WTC11 (cell line): ENCODE data around the gene PRKAG2. TPM values are rescaled to one million over a fixed set of nuclear protein-coding genes. Genes with fewer than 3 reads are reported as not detected.

Experiments used
- ATAC-seq: fragments of 200-7000 bp; cut with Tn5 transposase; 2 replicates; pipeline ENCODE4 v1.10.0; 2021; ENCODE audit warnings: mild to moderate bottlenecking, moderate library complexity
- CTCF ChIA-PET: fragments of 300-600 bp; sonication (Branson Sonifier 250); formaldehyde crosslinking; loops from one replicate; lab custom pipeline; 2021; ENCODE audit warnings: antibody characterized with exemption; lab: Charles Lee
- POLR2A ChIA-PET: fragments of 350-600 bp; sonication (Branson Sonifier 250); formaldehyde crosslinking; loops from one replicate; lab custom pipeline; 2021; ENCODE audit warnings: antibody characterized with exemption; lab: Charles Lee
- DNase-seq: peaks from one replicate; pipeline ENCODE4 v3.0.0; 2021; ENCODE audit warnings: low spot score
- H3K27ac Mint-ChIP-seq: 2 replicates; pipeline ENCODE4 v1.8.0; 2021; ENCODE audit warnings: mixed read lengths
- H3K27me3 Mint-ChIP-seq: 2 replicates; pipeline ENCODE4 v1.8.0; 2021; ENCODE audit warnings: low read depth, mild to moderate bottlenecking, moderate library complexity, mixed read lengths
- H3K36me3 Mint-ChIP-seq: 2 replicates; pipeline ENCODE4 v1.8.0; 2021; ENCODE audit warnings: mixed read lengths
- H3K4me1 Mint-ChIP-seq: 2 replicates; pipeline ENCODE4 v1.8.0; 2022; ENCODE audit warnings: mixed read lengths
- H3K4me3 Mint-ChIP-seq: 2 replicates; pipeline ENCODE4 v1.8.0; 2021; ENCODE audit warnings: mild to moderate bottlenecking, moderate library complexity, mixed read lengths
- H3K9me3 Mint-ChIP-seq: 2 replicates; pipeline ENCODE4 v1.8.0; 2021; ENCODE audit warnings: mixed read lengths
- CREM ChIP-seq: sonication (generic); formaldehyde crosslinking; IDR thresholded peaks from 2 replicates; pipeline ENCODE4 v1.8.1; 2022; ENCODE audit warnings: mild to moderate bottlenecking, missing genetic modification reagents, moderate library complexity
- ETV6 ChIP-seq: sonication (generic); formaldehyde crosslinking; IDR thresholded peaks from 2 replicates; pipeline ENCODE4 v1.8.1; 2022; ENCODE audit warnings: mild to moderate bottlenecking, missing genetic modification reagents
- GTF2I ChIP-seq: fragments of 250-450 bp; sonication (Bioruptor Pico); conservative IDR thresholded peaks from 2 replicates; pipeline ENCODE4 v1.4.0; 2021; ENCODE audit warnings: mild to moderate bottlenecking
- IRF2 ChIP-seq: sonication (generic); formaldehyde crosslinking; IDR thresholded peaks from 2 replicates; pipeline ENCODE4 v1.8.0; 2022; ENCODE audit warnings: low read depth, missing genetic modification reagents, borderline replicate concordance
- NR1H2 ChIP-seq: sonication (generic); formaldehyde crosslinking; IDR thresholded peaks from 2 replicates; pipeline ENCODE4 v1.9.0; 2021; ENCODE audit warnings: mild to moderate bottlenecking, moderate library complexity, missing genetic modification reagents
- NR3C1 ChIP-seq: sonication (generic); formaldehyde crosslinking; conservative IDR thresholded peaks from 2 replicates; pipeline ENCODE4 v1.8.1; 2023; ENCODE audit warnings: low read depth, mild to moderate bottlenecking, missing genetic modification reagents
- OVOL2 ChIP-seq: fragments of 250-450 bp; sonication (Bioruptor Pico); IDR thresholded peaks from 2 replicates; pipeline ENCODE4 v1.9.0; 2021; ENCODE audit warnings: mild to moderate bottlenecking, borderline replicate concordance
- RELA ChIP-seq: sonication (generic); formaldehyde crosslinking; IDR thresholded peaks from 2 replicates; pipeline ENCODE4 v1.8.1; 2022; ENCODE audit warnings: missing genetic modification reagents, mild to moderate bottlenecking, borderline replicate concordance
- SOX15 ChIP-seq: fragments of 250-450 bp; sonication (Bioruptor Pico); IDR thresholded peaks from 2 replicates; pipeline ENCODE4 v1.9.0; 2021; ENCODE audit warnings: mild to moderate bottlenecking
- ZNF121 ChIP-seq: sonication (generic); formaldehyde crosslinking; IDR thresholded peaks from 2 replicates; pipeline ENCODE4 v1.8.0; 2023; ENCODE audit warnings: missing genetic modification reagents
- total RNA-seq: library from RNA; stranded (reverse); gene quantifications from 3 replicates; pipeline ENCODE4 v1.2.3, GENCODE V29; 2021
- TF ChIP-seq, protein P1 (sequence below): fragments of 250-450 bp; sonication (Bioruptor Pico); IDR thresholded peaks from 2 replicates; pipeline ENCODE4 v1.9.0; 2021; ENCODE audit warnings: mild to moderate bottlenecking
- TF ChIP-seq, protein P2 (sequence below): fragments of 250-450 bp; sonication (Bioruptor Pico); conservative IDR thresholded peaks from 2 replicates; pipeline ENCODE4 v1.9.0; 2021; ENCODE audit warnings: mild to moderate bottlenecking
- TF ChIP-seq, protein P3 (sequence below): sonication (generic); formaldehyde crosslinking; IDR thresholded peaks from 2 replicates; pipeline ENCODE4 v1.8.1; 2022; ENCODE audit warnings: missing genetic modification reagents, borderline replicate concordance
- TF ChIP-seq, protein P4 (sequence below): sonication (generic); formaldehyde crosslinking; IDR thresholded peaks from 2 replicates; pipeline ENCODE4 v1.8.0; 2022; ENCODE audit warnings: missing genetic modification reagents
- TF ChIP-seq, protein P5 (sequence below): sonication (generic); formaldehyde crosslinking; IDR thresholded peaks from 2 replicates; pipeline ENCODE4 v1.8.1; 2022; ENCODE audit warnings: low read depth, mild to moderate bottlenecking, moderate library complexity, missing genetic modification reagents, borderline replicate concordance

PRKAG2 gene
- total RNA-seq, 1 experiment from 2014 or later = 20.3 TPM

DNA sequence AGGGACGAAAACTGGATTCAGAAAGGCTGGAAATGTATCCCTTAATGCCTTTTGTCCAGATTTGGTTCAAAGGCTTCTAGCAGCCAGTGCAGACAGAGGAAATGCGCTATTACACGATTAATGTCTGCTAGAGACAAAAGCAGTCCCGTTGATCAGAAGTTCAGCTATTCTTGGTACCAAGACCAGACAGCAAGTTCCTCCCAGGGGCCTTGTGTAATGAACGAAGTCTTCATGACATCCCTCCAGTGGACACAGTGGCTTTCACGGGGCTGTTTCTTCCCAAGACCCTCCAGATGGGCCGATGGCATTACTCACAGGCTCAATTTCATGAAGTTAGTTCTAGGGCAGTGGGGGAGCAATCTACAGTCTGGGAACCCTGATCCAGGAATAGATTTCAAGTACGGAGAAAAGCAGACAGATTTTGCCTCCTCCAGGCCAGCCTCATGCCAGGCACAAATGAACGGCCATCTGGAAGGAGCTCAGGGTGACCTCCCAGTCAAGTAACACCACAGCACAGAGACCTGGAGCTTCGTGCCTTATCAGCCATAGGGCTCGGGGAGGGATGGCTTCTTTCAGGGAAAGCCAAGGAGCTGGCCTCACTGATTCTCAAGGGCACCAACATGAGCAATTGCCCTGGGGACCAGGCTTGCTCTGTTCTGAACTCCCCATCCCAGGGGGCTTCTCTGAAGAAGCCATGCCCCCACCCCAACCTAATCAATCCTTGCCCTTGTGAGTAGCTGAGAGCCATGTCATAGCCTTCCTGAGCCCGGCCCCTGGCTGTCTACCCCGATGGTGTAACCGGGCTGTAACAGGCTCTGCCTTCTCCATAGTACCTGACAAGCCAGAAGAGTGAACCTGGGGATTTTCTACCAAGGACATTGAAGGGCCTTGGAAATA, 101.1 kb downstream of the PRKAG2 start (continued):
- no peak for TF ChIP-seq ETV6 (CRISPR knock-in tag)

DNA sequence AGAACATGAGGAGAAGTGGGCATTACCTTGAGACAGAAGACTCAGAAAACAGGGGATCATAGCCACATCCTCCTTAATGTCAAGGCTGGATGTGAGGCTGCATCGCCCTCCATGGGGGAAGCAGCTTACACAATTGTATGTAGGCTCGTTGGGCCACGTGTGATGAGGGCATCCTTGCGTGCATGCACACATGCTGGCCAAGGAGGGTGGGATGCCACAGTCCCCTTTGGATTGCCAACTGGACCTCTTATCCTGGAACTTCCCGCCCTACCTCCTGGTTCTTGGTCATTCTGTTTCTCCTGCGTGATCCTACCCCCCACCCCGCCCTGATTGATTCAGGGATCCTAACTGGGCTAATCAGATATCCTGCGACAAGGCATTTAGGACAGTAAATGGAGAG, 102.0 kb downstream of the PRKAG2 start:
- peaks cover 14% of the 10 kb centered on the region for H3K9me3 Mint-ChIP-seq
- no peak overlapping the region for H3K27ac Mint-ChIP-seq
- ATAC-seq = no peak
- ChIA-PET CTCF (interaction anchor here (1.4 kb wide), 1 partner anchor 15 kb away, joined by 4 read pairs; no protein-coding TSS in a partner anchor), POLR2A (no interaction called here)
- H3K4me3 Mint-ChIP-seq = no peak overlapping the region
- H3K36me3 Mint-ChIP-seq = peaks cover 8% of the 10 kb centered on the region
- DNase-seq = no peak
- peaks cover 7% of the 10 kb centered on the region for H3K27me3 Mint-ChIP-seq
- TF ChIP-seq, protein P1, sequence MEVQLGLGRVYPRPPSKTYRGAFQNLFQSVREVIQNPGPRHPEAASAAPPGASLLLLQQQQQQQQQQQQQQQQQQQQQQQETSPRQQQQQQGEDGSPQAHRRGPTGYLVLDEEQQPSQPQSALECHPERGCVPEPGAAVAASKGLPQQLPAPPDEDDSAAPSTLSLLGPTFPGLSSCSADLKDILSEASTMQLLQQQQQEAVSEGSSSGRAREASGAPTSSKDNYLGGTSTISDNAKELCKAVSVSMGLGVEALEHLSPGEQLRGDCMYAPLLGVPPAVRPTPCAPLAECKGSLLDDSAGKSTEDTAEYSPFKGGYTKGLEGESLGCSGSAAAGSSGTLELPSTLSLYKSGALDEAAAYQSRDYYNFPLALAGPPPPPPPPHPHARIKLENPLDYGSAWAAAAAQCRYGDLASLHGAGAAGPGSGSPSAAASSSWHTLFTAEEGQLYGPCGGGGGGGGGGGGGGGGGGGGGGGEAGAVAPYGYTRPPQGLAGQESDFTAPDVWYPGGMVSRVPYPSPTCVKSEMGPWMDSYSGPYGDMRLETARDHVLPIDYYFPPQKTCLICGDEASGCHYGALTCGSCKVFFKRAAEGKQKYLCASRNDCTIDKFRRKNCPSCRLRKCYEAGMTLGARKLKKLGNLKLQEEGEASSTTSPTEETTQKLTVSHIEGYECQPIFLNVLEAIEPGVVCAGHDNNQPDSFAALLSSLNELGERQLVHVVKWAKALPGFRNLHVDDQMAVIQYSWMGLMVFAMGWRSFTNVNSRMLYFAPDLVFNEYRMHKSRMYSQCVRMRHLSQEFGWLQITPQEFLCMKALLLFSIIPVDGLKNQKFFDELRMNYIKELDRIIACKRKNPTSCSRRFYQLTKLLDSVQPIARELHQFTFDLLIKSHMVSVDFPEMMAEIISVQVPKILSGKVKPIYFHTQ (CRISPR knock-in tag) = no peak
- no peak for TF ChIP-seq IRF2
- TF ChIP-seq, protein P2, sequence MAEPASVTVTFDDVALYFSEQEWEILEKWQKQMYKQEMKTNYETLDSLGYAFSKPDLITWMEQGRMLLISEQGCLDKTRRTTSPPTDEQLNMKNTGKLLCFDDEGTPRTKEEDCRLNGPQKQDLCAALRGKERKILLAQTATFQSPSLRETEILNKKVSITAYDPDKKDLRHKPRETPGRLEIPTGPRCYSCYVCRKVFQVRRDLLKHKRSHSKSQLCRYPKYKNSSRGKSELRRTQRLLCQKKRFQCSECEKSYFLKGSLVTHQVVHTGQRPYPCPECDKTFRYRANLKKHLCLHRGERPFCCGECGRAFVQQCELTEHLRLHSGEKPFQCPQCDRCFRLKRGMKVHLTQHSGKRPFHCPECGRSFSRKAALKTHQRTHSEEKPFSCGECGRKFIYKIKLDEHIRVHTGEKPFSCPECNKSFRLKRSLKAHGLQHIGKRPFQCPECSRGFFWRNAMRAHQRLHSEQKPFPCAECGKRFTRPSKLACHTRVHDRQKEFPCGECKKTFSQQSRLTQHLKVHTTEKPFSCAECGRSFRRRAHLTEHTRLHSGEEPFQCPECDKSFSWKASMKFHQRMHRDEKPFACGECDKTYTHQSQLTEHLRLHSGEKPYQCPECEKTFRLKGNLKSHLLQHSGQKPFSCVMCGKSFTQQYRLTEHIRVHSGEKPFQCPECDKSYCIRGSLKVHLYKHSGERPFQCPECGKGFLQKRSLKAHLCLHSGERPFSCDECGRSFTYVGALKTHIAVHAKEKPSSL (CRISPR knock-in tag) = no peak
- TF ChIP-seq RELA (CRISPR knock-in tag) = no peak
- TF ChIP-seq, protein P3, sequence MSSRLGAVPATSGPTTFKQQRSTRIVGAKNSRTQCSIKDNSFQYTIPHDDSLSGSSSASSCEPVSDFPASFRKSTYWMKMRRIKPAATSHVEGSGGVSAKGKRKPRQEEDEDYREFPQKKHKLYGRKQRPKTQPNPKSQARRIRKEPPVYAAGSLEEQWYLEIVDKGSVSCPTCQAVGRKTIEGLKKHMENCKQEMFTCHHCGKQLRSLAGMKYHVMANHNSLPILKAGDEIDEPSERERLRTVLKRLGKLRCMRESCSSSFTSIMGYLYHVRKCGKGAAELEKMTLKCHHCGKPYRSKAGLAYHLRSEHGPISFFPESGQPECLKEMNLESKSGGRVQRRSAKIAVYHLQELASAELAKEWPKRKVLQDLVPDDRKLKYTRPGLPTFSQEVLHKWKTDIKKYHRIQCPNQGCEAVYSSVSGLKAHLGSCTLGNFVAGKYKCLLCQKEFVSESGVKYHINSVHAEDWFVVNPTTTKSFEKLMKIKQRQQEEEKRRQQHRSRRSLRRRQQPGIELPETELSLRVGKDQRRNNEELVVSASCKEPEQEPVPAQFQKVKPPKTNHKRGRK (CRISPR knock-in tag) = no peak
- TF ChIP-seq, protein P4, sequence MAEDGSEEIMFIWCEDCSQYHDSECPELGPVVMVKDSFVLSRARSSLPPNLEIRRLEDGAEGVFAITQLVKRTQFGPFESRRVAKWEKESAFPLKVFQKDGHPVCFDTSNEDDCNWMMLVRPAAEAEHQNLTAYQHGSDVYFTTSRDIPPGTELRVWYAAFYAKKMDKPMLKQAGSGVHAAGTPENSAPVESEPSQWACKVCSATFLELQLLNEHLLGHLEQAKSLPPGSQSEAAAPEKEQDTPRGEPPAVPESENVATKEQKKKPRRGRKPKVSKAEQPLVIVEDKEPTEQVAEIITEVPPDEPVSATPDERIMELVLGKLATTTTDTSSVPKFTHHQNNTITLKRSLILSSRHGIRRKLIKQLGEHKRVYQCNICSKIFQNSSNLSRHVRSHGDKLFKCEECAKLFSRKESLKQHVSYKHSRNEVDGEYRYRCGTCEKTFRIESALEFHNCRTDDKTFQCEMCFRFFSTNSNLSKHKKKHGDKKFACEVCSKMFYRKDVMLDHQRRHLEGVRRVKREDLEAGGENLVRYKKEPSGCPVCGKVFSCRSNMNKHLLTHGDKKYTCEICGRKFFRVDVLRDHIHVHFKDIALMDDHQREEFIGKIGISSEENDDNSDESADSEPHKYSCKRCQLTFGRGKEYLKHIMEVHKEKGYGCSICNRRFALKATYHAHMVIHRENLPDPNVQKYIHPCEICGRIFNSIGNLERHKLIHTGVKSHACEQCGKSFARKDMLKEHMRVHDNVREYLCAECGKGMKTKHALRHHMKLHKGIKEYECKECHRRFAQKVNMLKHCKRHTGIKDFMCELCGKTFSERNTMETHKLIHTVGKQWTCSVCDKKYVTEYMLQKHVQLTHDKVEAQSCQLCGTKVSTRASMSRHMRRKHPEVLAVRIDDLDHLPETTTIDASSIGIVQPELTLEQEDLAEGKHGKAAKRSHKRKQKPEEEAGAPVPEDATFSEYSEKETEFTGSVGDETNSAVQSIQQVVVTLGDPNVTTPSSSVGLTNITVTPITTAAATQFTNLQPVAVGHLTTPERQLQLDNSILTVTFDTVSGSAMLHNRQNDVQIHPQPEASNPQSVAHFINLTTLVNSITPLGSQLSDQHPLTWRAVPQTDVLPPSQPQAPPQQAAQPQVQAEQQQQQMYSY = no peak
- TF ChIP-seq, protein P5, sequence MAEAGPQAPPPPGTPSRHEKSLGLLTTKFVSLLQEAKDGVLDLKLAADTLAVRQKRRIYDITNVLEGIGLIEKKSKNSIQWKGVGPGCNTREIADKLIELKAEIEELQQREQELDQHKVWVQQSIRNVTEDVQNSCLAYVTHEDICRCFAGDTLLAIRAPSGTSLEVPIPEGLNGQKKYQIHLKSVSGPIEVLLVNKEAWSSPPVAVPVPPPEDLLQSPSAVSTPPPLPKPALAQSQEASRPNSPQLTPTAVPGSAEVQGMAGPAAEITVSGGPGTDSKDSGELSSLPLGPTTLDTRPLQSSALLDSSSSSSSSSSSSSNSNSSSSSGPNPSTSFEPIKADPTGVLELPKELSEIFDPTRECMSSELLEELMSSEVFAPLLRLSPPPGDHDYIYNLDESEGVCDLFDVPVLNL (CRISPR knock-in tag) = no peak
- TF ChIP-seq ZNF121 (CRISPR knock-in tag) = no peak
- no peak for TF ChIP-seq GTF2I
- no peak for TF ChIP-seq SOX15 (CRISPR knock-in tag)
- no peak for TF ChIP-seq NR3C1 (CRISPR knock-in tag)
- TF ChIP-seq CREM (CRISPR knock-in tag) = no peak
- no peak for TF ChIP-seq OVOL2 (CRISPR knock-in tag)
- TF ChIP-seq NR1H2 (CRISPR knock-in tag) = no peak
- H3K4me1 Mint-ChIP-seq = no peaks in the 10 kb centered on the region
